Activated CD8-positive, alpha-beta memory T cell treated with anti-CD3 and anti-CD28 coated beads for 4 hours (primary cell): ENCODE data around the gene UNC50.

ENCODE experiments used
- DNase-seq, 2 donors: peaks; one replicate each; pipeline ENCODE4 v3.0.0-alpha.2; 2020; ENCODE audit warnings: low read depth in 2 of 2

UNC50 gene

GRCh38 chr2:98664323-98664722, 55.9 kb downstream of the UNC50 start:
- DNase-seq, result peak in 1 of 2 donors; percentile 31

DNA sequence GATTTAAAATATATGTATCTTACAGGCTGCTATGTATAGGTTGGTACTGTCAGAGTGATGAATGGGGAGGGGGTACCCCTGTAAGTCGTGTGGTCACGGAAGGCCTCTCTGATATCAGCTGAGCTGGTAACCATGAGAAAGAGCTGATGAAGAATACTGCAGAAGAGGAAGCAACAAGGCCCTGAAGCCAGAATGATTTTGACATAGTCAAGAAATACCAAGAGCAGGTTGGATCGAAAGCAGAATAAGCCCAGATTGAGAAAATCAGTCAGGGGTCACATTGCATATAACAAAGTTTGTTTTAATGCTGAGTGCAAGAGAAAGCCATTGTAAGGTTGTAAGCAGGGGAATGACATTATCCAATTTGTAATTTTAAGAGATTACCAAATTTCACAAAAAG, 57.3 kb downstream of the UNC50 start:
- DNase-seq, result no peak
